Body of pancreas (tissue), 4 donors: ENCODE results near the gene SCARF2.

Source experiments
- POLR2A ChIP-seq, 3 donors: fragments of 450-650 bp; IDR thresholded peaks; one replicate each; pipeline ENCODE4 v1.6.1; 2016; ENCODE audit warnings: antibody characterized with exemption in 3 of 3, mild to moderate bottlenecking in 2 of 3
- TF ChIP-seq, protein P1 (sequence below), 7 experiments: fragments of 450-650 bp in 4 of 7; fragments of 200-600 bp in 3 of 7; sonication (generic) in 3 of 7; IDR thresholded peaks; one replicate each; pipeline ENCODE4 v1.5.1; 2016 to 2019; ENCODE audit warnings: antibody characterized with exemption in 7 of 7

DNA sequence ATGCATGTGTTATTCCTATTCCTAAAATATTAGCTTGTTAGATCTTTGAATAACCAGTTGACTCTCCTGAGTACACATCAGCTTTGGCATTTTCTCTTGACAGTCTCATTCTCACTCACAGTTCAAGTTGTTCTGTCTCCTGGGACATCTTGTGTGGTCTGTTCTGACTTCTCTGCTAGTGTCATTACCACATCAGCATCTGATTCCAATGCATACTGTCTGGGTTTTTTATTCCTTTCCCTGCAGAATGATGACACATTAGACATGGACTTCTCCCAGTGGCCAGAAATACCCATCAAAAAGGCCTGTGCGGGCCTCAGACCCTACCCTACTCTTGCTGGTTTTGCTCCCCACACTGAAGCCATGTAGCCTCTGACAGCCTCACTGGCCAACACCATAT is 41.0 kb downstream of the SCARF2 start:
- TF ChIP-seq, protein P1, sequence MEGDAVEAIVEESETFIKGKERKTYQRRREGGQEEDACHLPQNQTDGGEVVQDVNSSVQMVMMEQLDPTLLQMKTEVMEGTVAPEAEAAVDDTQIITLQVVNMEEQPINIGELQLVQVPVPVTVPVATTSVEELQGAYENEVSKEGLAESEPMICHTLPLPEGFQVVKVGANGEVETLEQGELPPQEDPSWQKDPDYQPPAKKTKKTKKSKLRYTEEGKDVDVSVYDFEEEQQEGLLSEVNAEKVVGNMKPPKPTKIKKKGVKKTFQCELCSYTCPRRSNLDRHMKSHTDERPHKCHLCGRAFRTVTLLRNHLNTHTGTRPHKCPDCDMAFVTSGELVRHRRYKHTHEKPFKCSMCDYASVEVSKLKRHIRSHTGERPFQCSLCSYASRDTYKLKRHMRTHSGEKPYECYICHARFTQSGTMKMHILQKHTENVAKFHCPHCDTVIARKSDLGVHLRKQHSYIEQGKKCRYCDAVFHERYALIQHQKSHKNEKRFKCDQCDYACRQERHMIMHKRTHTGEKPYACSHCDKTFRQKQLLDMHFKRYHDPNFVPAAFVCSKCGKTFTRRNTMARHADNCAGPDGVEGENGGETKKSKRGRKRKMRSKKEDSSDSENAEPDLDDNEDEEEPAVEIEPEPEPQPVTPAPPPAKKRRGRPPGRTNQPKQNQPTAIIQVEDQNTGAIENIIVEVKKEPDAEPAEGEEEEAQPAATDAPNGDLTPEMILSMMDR (IDR thresholded peaks at IDR 0.05): no peak
- no peak for TF ChIP-seq POLR2A (IDR thresholded peaks at IDR 0.05)
